ENCODE data around the gene STK10.
A peak's percentile ranks its signal among the peaks of the same experiment; 100 is the strongest.

STK10 gene

DNA sequence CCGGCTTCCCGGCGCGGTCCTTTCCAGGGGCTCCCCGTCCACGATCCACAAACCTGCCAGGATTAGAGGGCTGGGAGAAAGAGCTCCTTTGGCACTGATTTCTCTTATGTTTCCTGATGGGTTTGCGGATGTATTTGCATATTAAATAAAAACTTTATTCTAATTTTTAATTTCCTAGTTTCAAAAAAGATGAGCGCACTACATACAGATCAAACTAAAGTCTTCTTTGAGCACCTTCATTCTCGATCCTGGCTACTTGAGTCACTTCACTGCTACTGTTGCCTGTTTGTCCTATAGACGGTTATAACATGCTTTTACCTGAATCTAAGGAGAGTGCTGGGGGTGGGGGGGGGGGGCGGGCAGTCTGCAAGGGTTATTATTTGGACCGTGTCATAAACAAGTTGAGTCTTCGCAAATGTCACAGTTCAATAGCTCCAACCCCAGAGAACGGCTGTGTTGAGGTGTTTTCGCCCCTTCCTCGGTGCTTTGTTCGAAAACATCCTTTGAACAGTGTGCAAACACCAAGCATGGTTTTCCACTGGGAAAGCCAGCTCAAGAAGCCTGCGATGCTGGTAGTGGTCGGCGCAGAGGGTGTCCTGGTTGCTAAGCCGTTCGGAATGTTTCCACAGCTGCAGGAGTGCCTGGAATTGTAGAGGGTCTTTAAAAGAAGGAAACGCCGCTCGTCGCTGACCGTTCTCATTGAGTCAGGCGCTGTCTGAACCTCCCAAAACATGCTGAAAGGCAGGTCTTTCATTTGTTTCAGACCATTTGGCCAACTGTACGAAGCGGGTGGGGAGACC is 1.1 kb upstream of the STK10 start:
- DNase-seq (ENCODE audit: low spot score): no peak

DNA sequence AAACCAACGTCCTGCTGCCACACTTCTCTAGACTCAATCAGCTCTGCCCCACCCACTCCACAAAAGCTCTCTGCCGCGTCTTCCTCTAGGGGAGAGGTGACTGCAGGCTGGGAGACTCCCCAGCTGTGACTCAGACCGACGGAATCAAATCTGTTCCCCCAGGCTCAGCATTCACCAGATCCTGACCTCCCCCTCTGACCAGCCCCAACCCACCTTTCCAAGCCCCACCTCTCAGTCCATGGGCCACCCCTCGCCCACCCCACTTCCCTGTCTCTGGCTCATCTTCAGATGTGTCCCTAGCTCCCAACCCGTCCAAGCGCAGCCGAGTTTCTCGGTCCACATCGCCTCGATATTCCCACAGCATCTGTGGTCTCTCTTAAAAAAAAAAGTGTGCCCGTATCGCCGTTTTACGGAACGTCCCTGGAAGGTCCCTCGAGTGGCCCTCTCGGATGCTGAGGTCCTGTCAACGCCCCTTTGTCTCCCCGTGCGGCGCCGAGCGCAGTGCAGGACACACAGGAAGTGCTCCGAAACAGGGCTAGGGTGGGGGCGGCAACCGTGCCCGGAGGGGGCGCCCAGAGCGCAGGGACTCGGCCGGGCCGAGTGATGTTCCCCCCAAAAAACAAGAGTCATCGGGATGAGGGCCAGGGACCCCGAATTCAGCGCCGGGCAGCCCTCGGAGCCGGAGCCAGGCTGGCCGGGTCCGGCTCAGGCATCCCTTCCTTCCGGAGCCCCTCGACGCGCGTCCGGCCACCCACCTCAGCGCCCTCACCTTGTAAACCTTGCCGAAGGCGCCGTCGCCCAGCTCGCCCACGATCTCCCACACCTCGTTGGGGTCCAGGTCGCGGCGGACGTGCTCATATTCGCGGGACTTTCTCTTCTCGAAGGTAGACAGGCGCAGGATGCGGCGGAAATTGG is 649 bp downstream of the STK10 start:
- DNase-seq (ENCODE audit: low spot score): peak; percentile 57

GRCh38 chr5:172186114-172186695 is 1.8 kb downstream of the STK10 start:
- no peak for DNase-seq (ENCODE audit: low spot score)

GRCh38 chr5:172185096-172185461 is 2.9 kb downstream of the STK10 start:
- DNase-seq (ENCODE audit: low spot score): no peak

DNA sequence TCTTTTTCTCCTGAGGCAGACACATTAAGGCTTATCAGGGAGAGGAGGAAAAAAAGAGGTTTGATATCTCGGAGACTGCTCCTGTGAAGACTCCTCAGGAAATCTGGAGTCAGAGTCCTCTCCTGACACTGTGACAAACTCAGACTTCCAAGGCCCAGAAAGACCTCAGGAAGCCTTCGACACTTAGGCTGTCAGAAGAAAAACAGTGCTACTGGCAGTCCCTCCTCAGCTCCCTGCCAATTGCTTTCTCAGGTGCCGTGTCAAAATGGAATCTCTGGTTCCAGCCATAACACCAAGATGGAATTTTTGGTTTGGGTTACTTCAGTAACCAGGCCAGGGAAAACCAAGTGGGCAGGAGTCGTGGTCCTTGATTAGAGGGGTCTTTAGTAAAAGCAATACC is 4.1 kb downstream of the STK10 start:
- no peak for DNase-seq (ENCODE audit: low spot score)

DNA sequence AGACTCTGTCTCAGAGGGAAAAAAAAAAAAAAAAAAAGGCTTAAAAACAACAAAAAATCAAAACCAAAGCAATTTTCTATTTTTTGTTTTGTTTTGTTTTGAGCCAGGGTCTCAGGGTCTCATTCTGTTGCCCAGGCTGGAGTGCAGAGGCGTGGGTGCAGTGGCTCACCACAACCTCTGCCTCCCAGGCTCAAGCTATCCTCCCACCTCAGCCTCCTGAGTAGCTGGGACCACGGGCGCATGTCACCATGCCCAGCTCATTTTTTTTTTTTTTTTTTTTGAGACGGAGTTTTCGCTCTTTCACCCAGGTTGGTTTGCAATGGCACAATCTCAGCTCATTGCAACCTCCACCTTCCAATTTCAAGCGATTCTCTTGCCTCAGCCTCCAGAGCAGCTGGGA is 5.7 kb downstream of the STK10 start:
- no peak for DNase-seq (ENCODE audit: low spot score)

- no peak for DNase-seq (ENCODE audit: low spot score)
These were observed 7.1 kb downstream of the STK10 start for GRCh38 chr5:172180936-172181335.

DNA sequence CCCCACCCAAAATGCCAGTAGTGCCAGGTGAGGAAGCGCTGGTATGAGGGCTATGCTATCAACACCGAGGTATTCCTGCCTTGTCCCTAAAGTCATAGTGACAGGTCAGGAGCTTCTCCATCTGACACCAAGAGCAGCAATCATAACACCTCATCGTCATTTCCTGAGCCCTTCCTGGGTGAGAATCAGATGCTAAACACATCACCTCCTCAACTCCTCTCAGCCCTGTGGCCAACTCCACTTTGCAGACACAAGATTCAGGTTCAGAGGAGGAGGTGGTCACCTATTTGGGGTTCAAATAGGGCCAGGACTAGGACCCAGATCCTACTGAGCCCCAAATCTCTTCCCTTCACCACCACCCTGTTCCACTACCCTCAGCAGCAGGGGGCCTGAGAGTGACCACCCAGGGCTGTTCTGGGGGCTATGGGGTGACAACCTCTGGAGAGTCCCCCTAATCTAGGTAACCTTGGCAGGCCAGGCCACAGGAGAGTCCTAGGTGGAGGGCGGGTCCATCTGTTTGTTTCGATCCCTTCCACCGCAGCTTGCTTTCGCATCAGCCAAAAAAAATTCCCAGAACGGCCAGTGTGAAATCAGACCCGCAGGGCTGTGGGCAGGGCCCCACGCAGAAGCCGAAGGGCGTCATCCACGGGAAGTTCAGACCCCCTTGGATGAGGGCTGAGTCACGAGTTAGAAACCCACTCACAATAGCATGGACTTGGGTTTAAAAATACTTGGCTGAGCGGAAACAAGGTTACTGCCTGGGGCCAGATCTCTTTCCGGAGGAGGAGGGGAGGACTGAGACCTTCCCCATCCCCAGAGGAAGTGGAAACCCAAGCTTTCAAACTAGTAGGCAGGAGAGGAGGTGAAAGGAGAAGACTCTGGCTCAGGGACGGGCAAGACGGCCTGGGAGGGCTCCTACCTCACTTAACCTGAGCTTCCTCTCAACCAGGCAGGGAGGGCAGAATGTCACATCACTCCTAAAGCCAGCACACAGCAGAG is 8.7 kb downstream of the STK10 start:
- no peak for DNase-seq (ENCODE audit: low spot score)

DNA sequence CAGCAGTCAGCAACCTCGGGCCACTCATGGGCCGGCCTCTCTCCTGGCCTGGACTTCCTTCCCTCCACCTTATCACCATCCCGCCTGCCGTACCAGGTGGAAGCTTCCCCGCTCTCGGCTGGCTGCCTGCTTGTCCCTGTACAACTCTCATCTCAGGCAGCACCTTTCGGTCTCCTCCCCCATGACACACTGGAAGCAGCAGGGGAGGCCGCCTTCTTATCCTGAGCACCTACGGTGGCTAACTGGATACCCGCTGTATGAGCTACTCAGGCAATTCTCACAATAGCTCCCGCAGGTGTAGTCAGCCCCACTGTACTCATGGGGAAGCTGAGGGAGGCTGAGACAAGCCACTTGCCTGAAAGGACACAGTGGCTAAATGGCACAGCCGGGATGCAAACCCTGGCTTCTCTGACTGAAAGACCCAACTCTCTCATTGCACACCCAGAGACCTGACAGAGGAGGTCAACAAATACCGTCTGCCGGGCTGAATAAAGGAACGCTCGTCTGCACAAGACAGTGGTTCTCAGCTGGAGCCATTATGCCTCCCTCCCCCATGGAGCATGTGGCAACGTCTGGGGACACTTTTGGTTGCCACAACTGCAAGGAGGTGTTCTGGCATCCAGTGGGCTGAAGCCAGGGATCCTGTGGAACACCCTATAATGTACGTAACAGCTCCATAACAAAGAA is 9.6 kb downstream of the STK10 start:
- DNase-seq (ENCODE audit: low spot score): no peak

- DNase-seq (ENCODE audit: low spot score): no peak
These were observed 10.8 kb downstream of the STK10 start for GRCh38 chr5:172177176-172177575.

DNA sequence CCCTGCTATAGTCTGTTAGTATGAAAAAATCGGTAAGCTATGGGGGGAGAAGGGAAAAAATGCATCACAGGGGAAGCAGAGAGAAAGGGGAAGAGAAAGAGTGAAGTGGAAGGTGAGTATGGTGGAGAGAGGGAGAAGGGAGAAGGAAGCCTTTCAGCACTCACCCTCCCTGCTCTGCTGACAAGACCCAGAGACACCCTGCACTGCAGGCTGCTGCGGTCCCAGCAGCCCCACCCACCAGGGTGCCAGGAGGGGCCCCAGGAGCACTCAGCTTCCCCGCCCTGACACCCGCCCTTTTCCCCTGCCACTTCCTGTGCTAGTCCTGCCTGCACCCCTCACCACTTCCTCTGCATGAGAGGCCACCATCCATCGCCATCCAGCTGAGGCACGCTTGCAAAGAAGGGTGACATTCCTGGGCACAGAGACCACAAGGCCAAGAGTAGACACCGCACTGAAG is 12.7 kb downstream of the STK10 start:
- DNase-seq (ENCODE audit: low spot score): no peak

GRCh38 chr5:172173564-172174153 is 14.4 kb downstream of the STK10 start:
- DNase-seq (ENCODE audit: low spot score): no peak

DNA sequence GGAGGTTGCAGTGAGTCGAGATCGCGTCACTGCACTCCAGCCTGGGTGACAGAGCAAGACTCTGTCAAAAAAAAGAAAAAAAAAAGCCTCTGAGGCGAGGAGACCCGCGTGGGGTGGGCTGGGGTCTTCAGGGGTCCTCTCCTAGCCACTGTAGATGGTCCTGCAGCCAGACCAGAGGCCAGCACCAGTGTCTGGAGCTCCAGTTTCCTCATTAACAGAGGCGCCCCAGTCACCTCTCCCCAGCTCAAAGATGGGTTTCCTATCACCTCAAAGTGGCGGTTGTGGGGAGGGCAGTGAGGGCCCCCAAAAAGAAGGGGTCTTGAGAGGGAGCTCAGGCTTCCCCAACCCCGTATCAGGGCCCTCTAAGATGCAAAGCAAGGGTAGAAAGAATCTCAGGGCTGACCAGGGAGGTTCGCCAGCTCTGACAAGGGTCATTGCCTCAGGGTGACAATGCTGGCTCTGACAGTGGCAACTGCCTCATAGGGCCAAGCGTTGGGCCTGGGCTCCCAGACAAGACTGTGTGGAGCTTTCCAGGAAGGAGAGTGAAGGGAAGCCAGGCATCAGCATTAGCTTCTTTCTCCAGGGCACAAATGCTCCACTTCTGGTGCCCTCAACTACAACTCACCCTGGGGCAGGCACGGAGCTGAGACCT is 15.0 kb downstream of the STK10 start:
- DNase-seq (ENCODE audit: low spot score): no peak

GRCh38 chr5:172171118-172171517 is 16.9 kb downstream of the STK10 start:
- no peak for DNase-seq (ENCODE audit: low spot score)

DNA sequence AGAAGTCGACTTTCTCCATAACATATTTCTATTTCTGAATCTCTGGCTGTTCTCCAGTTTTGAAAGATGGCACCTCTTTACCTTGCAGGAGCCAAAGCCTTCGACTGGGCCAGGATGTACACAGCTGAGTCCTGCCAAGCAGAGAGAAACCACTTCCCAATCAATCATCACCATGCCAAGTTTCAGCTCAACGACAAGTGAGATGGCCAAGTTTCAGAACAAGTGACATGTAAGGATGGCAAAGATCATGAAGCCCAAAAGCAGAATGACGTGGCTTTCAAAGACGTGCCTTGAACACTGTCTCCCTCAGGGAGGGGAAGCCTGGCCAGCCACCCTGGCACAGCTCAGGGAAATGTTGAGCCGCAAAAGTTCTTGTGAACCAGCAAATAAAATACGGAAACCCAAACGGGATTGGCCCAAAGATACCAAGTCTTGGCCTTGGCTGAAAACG is 17.7 kb downstream of the STK10 start:
- no peak for DNase-seq (ENCODE audit: low spot score)

DNA sequence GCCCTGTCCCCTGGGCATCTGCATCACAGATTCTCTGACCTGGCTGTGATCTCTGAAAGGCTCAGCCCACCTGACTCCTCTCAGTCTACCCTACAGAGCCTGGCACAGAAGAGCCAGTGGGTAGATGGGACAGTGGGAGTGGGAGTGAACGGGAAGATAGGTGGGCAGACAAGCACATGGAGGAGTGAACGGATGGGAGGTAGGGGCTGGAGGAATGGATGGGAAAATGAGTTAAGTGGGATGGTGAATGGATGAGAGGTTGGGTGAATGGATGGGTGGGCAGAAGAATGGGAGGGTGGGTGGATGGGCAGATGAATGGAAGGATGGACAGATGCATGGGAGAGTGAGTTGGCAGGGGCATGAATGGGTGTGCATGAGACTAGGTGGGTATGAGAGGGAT is 18.8 kb downstream of the STK10 start:
- no peak for DNase-seq (ENCODE audit: low spot score)

DNA sequence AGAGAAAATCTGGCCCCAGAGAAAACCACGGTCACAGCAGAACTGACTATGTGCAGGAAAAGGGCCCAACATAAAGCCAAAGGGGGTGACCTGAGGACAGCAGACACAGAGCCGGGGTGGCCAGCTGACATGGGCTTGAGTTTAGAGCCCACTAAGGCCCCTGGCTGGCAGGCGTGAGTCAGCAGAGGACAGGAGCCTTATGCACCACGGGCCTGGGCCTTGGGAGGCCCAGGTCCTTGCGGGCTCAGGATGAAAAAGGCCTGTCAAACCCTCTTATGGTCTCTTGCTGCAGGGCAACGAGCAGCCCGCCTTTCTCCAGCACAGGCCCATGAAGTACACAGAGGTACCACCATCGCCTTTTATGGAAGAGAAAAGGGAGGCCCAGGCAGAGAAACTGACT is 19.7 kb downstream of the STK10 start:
- no peak for DNase-seq (ENCODE audit: low spot score)

GRCh38 chr5:172167895-172168294 is 20.1 kb downstream of the STK10 start:
- no peak for DNase-seq (ENCODE audit: low spot score)

DNA sequence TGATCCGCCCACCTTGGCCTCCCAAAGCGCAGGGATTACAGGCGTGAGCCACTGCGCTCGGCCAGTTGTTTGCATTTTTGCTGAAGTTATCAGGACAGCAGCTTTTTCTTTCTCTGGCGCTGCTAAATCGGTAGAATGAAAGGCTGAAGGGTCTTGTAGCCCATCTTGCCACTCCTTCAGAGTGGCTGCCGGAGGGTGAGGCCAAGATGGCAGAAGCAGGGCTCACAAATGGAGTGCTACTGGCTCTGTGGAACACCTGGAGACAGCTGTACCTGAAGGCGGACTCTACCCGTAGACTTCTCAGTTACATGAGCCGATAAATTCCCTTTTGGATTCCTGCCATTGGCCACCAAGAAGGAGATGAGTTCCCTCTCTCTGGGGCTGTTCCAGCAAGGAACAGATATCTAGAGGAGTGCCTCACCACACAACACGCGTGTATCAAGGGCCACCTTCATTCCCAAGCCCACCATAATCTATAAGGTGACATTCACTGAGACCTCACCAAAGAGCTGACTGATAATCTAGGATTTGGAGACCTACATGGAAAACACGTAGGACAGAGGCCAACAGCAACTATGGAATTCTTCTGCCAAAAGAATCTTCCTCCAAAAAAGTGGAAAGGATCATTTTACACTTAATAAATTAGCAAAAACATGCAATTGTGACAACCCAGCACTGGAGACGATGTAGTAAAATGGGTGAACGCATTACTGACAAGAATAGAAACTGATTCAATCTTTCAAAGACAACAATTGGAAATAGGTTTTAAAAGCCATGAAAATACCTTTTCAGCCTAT is 21.8 kb downstream of the STK10 start:
- DNase-seq (ENCODE audit: low spot score): no peak
